ENCODE measurements around the gene SOCS4.
"Not testable (repeated sequence)": the region's sequence is repeated elsewhere in the genome, so short reads cannot be mapped to it uniquely, and the experiment has no call there.

The SOCS4 gene

GRCh38 chr14:55026793-55027561 lies at the start of gene SOCS4, which contains the start of gene WDHD1:
Gene SOCS4, plus strand, starts transcription at chr14:55027236. Its CDS starts 15,806 bp downstream, at chr14:55043042.
Gene WDHD1, minus strand, starts transcription at chr14:55027099. Its CDS starts 312 bp downstream, at chr14:55026787.
- DNase-seq, result peak; percentile 92

- no peak for DNase-seq
Observed at GRCh38 chr14:54979039-54979438, 48.0 kb upstream of the SOCS4 start.

- DNase-seq, result no peak
Observed at GRCh38 chr14:54981698-54982097, 45.3 kb upstream of the SOCS4 start.

GRCh38 chr14:54985156-54985555 lies 41.9 kb upstream of the SOCS4 start:
- no peak for DNase-seq

GRCh38 chr14:55000381-55000780 lies 26.7 kb upstream of the SOCS4 start:
- DNase-seq, result no peak

- DNase-seq, result no peak
Observed at GRCh38 chr14:55005071-55005470, 22.0 kb upstream of the SOCS4 start.

- DNase-seq, result no peak
Observed at GRCh38 chr14:55015006-55015405, 12.0 kb upstream of the SOCS4 start.

- no peak for DNase-seq
Observed at GRCh38 chr14:55019968-55020554, 7.0 kb upstream of the SOCS4 start.

GRCh38 chr14:55024365-55024764 lies 2.7 kb upstream of the SOCS4 start:
- DNase-seq, result not testable (repeated sequence)

- DNase-seq, result no peak
Observed at GRCh38 chr14:55025948-55026347, 1.1 kb upstream of the SOCS4 start.

- no peak for DNase-seq
Observed at GRCh38 chr14:55026441-55026792, 619 bp upstream of the SOCS4 start.

- DNase-seq, result no peak
Observed at GRCh38 chr14:55028066-55028465, 1.0 kb downstream of the SOCS4 start.

GRCh38 chr14:55028476-55028875 lies 1.4 kb downstream of the SOCS4 start:
- no peak for DNase-seq

- no peak for DNase-seq
Observed at GRCh38 chr14:55031190-55031589, 4.2 kb downstream of the SOCS4 start.

- DNase-seq, result not testable (repeated sequence)
Observed at GRCh38 chr14:55037995-55038394, 11.0 kb downstream of the SOCS4 start.

GRCh38 chr14:55038708-55039107 lies 11.7 kb downstream of the SOCS4 start:
- no peak for DNase-seq

GRCh38 chr14:55043528-55043927 lies 16.5 kb downstream of the SOCS4 start:
- no peak for DNase-seq

- no peak for DNase-seq
Observed at GRCh38 chr14:55045087-55045486, 18.1 kb downstream of the SOCS4 start.

GRCh38 chr14:55047301-55048053 lies 20.4 kb downstream of the SOCS4 start:
- DNase-seq, result no peak

GRCh38 chr14:55048900-55049436 lies 21.9 kb downstream of the SOCS4 start:
- no peak for DNase-seq

GRCh38 chr14:55051165-55051422 lies 24.1 kb downstream of the SOCS4 start:
- no peak for DNase-seq

- DNase-seq, result peak; percentile 86
Observed at GRCh38 chr14:55051423-55052268, 24.6 kb downstream of the SOCS4 start, which contains the start of gene MAPK1IP1L. Gene MAPK1IP1L, plus strand, starts transcription at chr14:55051647. Its CDS starts 10,037 bp downstream, at chr14:55061684.

Measured in RPMI8226 (cell line).